Measurements from ENCODE around the gene GOLGA6L7.
"Not testable (repeated sequence)": the region's sequence is repeated elsewhere in the genome, so short reads cannot be mapped to it uniquely, and the experiment has no call there.

GOLGA6L7 gene

DNA sequence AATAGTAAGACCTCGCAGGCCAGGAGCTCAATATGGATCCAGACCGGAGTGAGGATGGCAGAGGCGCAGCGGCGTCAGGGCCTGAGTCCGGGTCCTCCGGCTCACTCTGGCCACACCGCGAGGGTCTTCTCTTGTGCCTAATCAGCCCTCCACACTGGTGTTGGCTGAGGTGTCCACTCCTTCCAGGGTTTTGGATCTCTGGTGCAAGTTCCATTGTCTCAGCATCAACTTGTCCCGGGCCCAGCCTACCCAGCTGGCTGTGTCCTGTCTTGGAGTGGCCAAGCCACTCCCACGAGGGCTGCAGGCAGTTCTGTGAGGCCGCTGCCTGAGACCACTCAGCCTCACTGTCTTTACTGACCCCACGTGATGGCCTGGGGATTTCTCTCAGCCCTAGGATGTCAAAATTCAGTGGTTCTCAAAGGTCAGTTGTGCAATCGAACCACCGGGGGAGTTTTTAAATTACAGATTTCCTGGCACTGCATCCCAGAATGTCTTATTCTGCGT is 12.6 kb upstream of the GOLGA6L7 start:
- Histone ChIP-seq H3K4me1 (ENCODE audit: control insufficient read depth in 1 of 2, insufficient read depth in 2 of 2, low read length in 2 of 2) (no peaks in the 10 kb centered on the region), H3K4me2 (ENCODE audit: low read length) (no peak overlapping the region), H2AFZ (ENCODE audit: insufficient read depth, low read length, poor library complexity) (no peak overlapping the region), H3K18ac (ENCODE audit: low read length) (no peak overlapping the region), H3K14ac (ENCODE audit: low read length) (no peak overlapping the region), H3K79me2 (ENCODE audit: control insufficient read depth, insufficient read depth, low read length, poor library complexity) (no peaks in the 10 kb centered on the region), H3K4me3 (ENCODE audit: low read depth, low read length) (no peak overlapping the region), H3K79me1 (ENCODE audit: low read length) (no peaks in the 10 kb centered on the region), H4K91ac (ENCODE audit: low read depth, low read length) (no peak overlapping the region), H2BK120ac (ENCODE audit: insufficient read depth, low read length, poor library complexity) (no peak overlapping the region), H4K12ac (ENCODE audit: low read depth, low read length) (no peak overlapping the region), H3K27ac (ENCODE audit: low read depth, low read length) (no peak overlapping the region), H2BK12ac (ENCODE audit: low read length) (no peak overlapping the region), H2AK5ac (ENCODE audit: low read length) (no peak overlapping the region), H3K23ac (ENCODE audit: low read length) (no peak overlapping the region), H3K9ac (ENCODE audit: low read length) (no peak overlapping the region), H3K4ac (ENCODE audit: low read depth, low read length) (no peak overlapping the region), H3K36me3 (ENCODE audit: control insufficient read depth in 1 of 2, insufficient read depth in 2 of 2, low read length in 2 of 2) (no peaks in the 10 kb centered on the region), H3K27me3 (ENCODE audit: insufficient read depth, low read length) (no peaks in the 10 kb centered on the region), H2BK5ac (ENCODE audit: low read depth, low read length, poor library complexity) (no peak overlapping the region), H4K8ac (ENCODE audit: low read depth, low read length) (no peak overlapping the region), H3K9me3 (ENCODE audit: insufficient read depth, low read depth, low read length) (no peaks in the 10 kb centered on the region)
- no CpG with 5 or more reads among the region's 16 CpGs for WGBS (ENCODE audit: extremely low coverage, insufficient coverage, insufficient read length)
- no peak for DNase-seq

DNA sequence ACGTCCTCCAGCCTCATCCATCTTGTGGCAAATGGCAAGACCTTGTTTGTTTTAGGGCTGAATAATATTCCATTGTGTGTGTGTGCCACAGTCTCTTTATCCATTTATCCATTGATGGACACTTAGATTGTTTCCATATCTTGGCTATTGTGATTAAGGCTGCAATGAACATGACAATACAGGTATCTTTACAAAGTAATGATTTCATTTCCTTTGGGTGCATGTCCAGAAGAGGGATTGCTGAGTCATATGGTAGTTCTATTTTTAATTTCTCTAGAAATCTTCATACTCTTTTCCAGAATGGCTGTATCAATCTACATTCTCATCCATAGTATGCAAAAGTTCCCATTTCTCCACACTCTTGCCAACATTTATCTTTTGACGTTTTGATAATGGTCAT is 6.1 kb upstream of the GOLGA6L7 start:
- not testable (repeated sequence) for H4K91ac ChIP-seq (ENCODE audit: low read depth, low read length); H2AFZ ChIP-seq (ENCODE audit: insufficient read depth, low read length, poor library complexity); H2AK5ac ChIP-seq (ENCODE audit: low read length); H3K4ac ChIP-seq (ENCODE audit: low read depth, low read length); H2BK5ac ChIP-seq (ENCODE audit: low read depth, low read length, poor library complexity); H3K27ac ChIP-seq (ENCODE audit: low read depth, low read length); H3K4me2 ChIP-seq (ENCODE audit: low read length); H2BK120ac ChIP-seq (ENCODE audit: insufficient read depth, low read length, poor library complexity); H3K27me3 ChIP-seq (ENCODE audit: insufficient read depth, low read length); H3K14ac ChIP-seq (ENCODE audit: low read length); H3K18ac ChIP-seq (ENCODE audit: low read length); H4K12ac ChIP-seq (ENCODE audit: low read depth, low read length); H4K8ac ChIP-seq (ENCODE audit: low read depth, low read length); H3K79me2 ChIP-seq (ENCODE audit: control insufficient read depth, insufficient read depth, low read length, poor library complexity); DNase-seq; H3K4me3 ChIP-seq (ENCODE audit: low read depth, low read length); H3K23ac ChIP-seq (ENCODE audit: low read length); H2BK12ac ChIP-seq (ENCODE audit: low read length); H3K4me1 ChIP-seq (ENCODE audit: control insufficient read depth in 1 of 2, insufficient read depth in 2 of 2, low read length in 2 of 2); H3K9ac ChIP-seq (ENCODE audit: low read length); H3K79me1 ChIP-seq (ENCODE audit: low read length); H3K9me3 ChIP-seq (ENCODE audit: insufficient read depth, low read depth, low read length); H3K36me3 ChIP-seq (ENCODE audit: control insufficient read depth in 1 of 2, insufficient read depth in 2 of 2, low read length in 2 of 2)
- WGBS (ENCODE audit: extremely low coverage, insufficient coverage, insufficient read length) = no CpG with 5 or more reads among the region's 2 CpGs

DNA sequence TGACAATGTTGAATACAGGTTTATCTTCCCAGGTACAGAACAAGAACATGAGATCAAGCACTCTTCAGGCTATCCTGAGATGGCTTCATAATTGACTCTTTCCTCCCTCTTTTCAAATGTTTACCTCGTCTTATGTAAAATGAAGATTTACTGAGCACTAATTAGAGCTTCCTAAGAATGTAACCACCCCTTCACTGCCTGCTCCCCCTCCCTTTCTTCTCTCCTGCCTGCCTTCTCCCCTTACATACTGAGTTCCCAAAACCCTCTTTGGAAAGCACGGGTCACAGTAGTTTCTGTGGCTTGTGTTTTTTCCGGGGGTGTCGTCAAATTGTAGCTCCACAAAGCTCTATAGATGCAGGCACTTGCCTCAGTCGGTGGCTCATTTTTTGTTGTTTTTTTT is 5.2 kb upstream of the GOLGA6L7 start:
- H4K8ac ChIP-seq (ENCODE audit: low read depth, low read length); H3K4me1 ChIP-seq (ENCODE audit: control insufficient read depth in 1 of 2, insufficient read depth in 2 of 2, low read length in 2 of 2); H3K4me2 ChIP-seq (ENCODE audit: low read length); H3K36me3 ChIP-seq (ENCODE audit: control insufficient read depth in 1 of 2, insufficient read depth in 2 of 2, low read length in 2 of 2); H2BK5ac ChIP-seq (ENCODE audit: low read depth, low read length, poor library complexity); H3K18ac ChIP-seq (ENCODE audit: low read length); H2AK5ac ChIP-seq (ENCODE audit: low read length); H3K27ac ChIP-seq (ENCODE audit: low read depth, low read length); H2BK12ac ChIP-seq (ENCODE audit: low read length); H2AFZ ChIP-seq (ENCODE audit: insufficient read depth, low read length, poor library complexity); H3K14ac ChIP-seq (ENCODE audit: low read length); H3K9me3 ChIP-seq (ENCODE audit: insufficient read depth, low read depth, low read length); H3K4me3 ChIP-seq (ENCODE audit: low read depth, low read length); DNase-seq; H3K27me3 ChIP-seq (ENCODE audit: insufficient read depth, low read length); H4K12ac ChIP-seq (ENCODE audit: low read depth, low read length); H3K23ac ChIP-seq (ENCODE audit: low read length); H3K79me2 ChIP-seq (ENCODE audit: control insufficient read depth, insufficient read depth, low read length, poor library complexity); H4K91ac ChIP-seq (ENCODE audit: low read depth, low read length); H3K9ac ChIP-seq (ENCODE audit: low read length); H3K4ac ChIP-seq (ENCODE audit: low read depth, low read length); H3K79me1 ChIP-seq (ENCODE audit: low read length); H2BK120ac ChIP-seq (ENCODE audit: insufficient read depth, low read length, poor library complexity): not testable (repeated sequence)
- no CpG with 5 or more reads among the region's 5 CpGs for WGBS (ENCODE audit: extremely low coverage, insufficient coverage, insufficient read length)

DNA sequence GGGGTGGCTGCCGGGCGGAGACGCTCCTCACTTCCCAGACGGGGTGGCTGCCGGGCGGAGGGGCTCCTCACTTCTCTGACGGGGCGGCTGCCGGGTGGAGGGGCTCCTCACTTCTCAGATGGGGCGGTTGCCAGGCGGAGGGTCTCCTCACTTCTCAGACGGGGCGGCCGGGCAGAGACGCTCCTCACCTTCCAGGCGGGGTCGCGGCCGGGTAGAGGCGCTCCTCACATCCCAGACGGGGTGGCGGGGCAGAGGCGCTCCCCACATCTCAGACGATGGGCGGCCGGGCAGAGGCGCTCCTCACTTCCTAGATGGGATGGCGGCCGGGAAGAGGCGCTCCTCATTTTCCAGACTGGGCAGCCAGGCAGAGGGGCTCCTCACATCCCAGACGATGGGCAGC is 1.3 kb upstream of the GOLGA6L7 start:
- not testable (repeated sequence) for H3K27me3 ChIP-seq (ENCODE audit: insufficient read depth, low read length); H2AK5ac ChIP-seq (ENCODE audit: low read length); H3K9ac ChIP-seq (ENCODE audit: low read length); H4K12ac ChIP-seq (ENCODE audit: low read depth, low read length); H3K27ac ChIP-seq (ENCODE audit: low read depth, low read length); H3K18ac ChIP-seq (ENCODE audit: low read length); H3K14ac ChIP-seq (ENCODE audit: low read length); H3K36me3 ChIP-seq (ENCODE audit: control insufficient read depth in 1 of 2, insufficient read depth in 2 of 2, low read length in 2 of 2); H2BK5ac ChIP-seq (ENCODE audit: low read depth, low read length, poor library complexity); H3K4ac ChIP-seq (ENCODE audit: low read depth, low read length); H3K4me2 ChIP-seq (ENCODE audit: low read length); H2AFZ ChIP-seq (ENCODE audit: insufficient read depth, low read length, poor library complexity); DNase-seq; H3K4me3 ChIP-seq (ENCODE audit: low read depth, low read length); H3K79me1 ChIP-seq (ENCODE audit: low read length); H3K4me1 ChIP-seq (ENCODE audit: control insufficient read depth in 1 of 2, insufficient read depth in 2 of 2, low read length in 2 of 2); H2BK120ac ChIP-seq (ENCODE audit: insufficient read depth, low read length, poor library complexity); H2BK12ac ChIP-seq (ENCODE audit: low read length); H4K8ac ChIP-seq (ENCODE audit: low read depth, low read length); H3K23ac ChIP-seq (ENCODE audit: low read length); H3K9me3 ChIP-seq (ENCODE audit: insufficient read depth, low read depth, low read length); H3K79me2 ChIP-seq (ENCODE audit: control insufficient read depth, insufficient read depth, low read length, poor library complexity); H4K91ac ChIP-seq (ENCODE audit: low read depth, low read length)
- WGBS (ENCODE audit: extremely low coverage, insufficient coverage, insufficient read length) = no CpG with 5 or more reads among the region's 31 CpGs
